DOHH2 (cell line): ENCODE measurements around the gene CREBBP.

Experiments
- CTCF ChIP-seq: fragments of 200-600 bp; sonication (generic); IDR thresholded peaks from one replicate; pipeline ENCODE4 v1.5.1; 2014; ENCODE audit warnings: antibody characterized with exemption, mild to moderate bottlenecking, low read depth, low read length; ENCODE audit not compliant: poor library complexity, severe bottlenecking
- EZH2phosphoT487 ChIP-seq: fragments of 200-600 bp; sonication (generic); IDR thresholded peaks from 2 replicates; pipeline ENCODE4 v1.6.1; 2017; ENCODE audit warnings: borderline replicate concordance, mild to moderate bottlenecking, antibody characterized with exemption, low read length, moderate library complexity, mixed read lengths

GRCh38 chr16:3808308-3809063 is 72.0 kb downstream of the CREBBP start:
- TF ChIP-seq CTCF (no peak), EZH2phosphoT487 (no peak)
